ENCODE results near the gene PIAS4.

Gene PIAS4

GRCh38 chr19:3970808-3971598, 36.5 kb upstream of the PIAS4 start, which contains the start of gene DAPK3:
DAPK3 (minus strand) TSS chr19:3971099; CDS start chr19:3969735, 1,364 bp downstream.
- DNase-seq (ENCODE audit: low read depth) = peak; percentile 99
- H3K4me3 ChIP-seq (ENCODE audit: low read depth, low read length) = peak within 1 kb of the TSS; percentile 97
- no peak for TF ChIP-seq CTCF (conservative IDR thresholded peaks at IDR 0.05; ENCODE audit: low read depth, low read length)

- no peak for DNase-seq (ENCODE audit: low read depth)
- H3K4me3 ChIP-seq (ENCODE audit: low read depth, low read length) = no peak overlapping the region
- TF ChIP-seq CTCF (conservative IDR thresholded peaks at IDR 0.05; ENCODE audit: low read depth, low read length) = no peak
Measured at GRCh38 chr19:3975144-3975543, 32.4 kb upstream of the PIAS4 start.

GRCh38 chr19:3975637-3976087, 31.9 kb upstream of the PIAS4 start:
- DNase-seq (ENCODE audit: low read depth) = no peak
- no peak for TF ChIP-seq CTCF (conservative IDR thresholded peaks at IDR 0.05; ENCODE audit: low read depth, low read length)
- H3K4me3 ChIP-seq (ENCODE audit: low read depth, low read length) = no peak overlapping the region

- no peak for DNase-seq (ENCODE audit: low read depth)
- no peak overlapping the region for H3K4me3 ChIP-seq (ENCODE audit: low read depth, low read length)
- TF ChIP-seq CTCF (conservative IDR thresholded peaks at IDR 0.05; ENCODE audit: low read depth, low read length) = no peak
Measured at GRCh38 chr19:3976495-3977241, 30.9 kb upstream of the PIAS4 start.

- no peak overlapping the region for H3K4me3 ChIP-seq (ENCODE audit: low read depth, low read length)
- no peak for DNase-seq (ENCODE audit: low read depth)
- peak; percentile 41 for TF ChIP-seq CTCF (conservative IDR thresholded peaks at IDR 0.05; ENCODE audit: low read depth, low read length)
Measured at GRCh38 chr19:3977242-3978143, 30.0 kb upstream of the PIAS4 start.

- TF ChIP-seq CTCF (conservative IDR thresholded peaks at IDR 0.05; ENCODE audit: low read depth, low read length) = no peak
- no peak overlapping the region for H3K4me3 ChIP-seq (ENCODE audit: low read depth, low read length)
- DNase-seq (ENCODE audit: low read depth) = no peak
Measured at GRCh38 chr19:3978145-3978544, 29.4 kb upstream of the PIAS4 start.

Data from choroid plexus epithelial cell (primary cell).